ENCODE data around the gene AFP.

The AFP gene

DNA sequence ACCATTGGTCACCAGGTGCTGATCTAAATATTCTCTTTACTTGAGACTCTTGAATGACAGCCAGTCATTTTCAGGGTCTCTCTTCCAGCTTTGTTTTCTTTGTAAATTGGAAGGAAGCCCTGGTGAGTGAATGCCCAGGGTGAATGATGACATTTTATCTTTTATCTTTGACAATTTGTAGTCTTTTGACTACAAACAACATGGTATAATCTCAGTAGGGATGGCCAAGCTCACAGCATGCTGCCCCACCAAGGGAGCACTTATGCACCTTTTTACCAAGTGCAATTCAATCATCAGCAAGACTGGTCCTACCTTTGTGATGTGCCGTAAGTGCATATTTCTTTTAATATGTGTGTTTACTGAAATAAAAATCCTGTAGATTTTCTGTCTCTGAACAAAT, 51.2 kb downstream of the AFP start:
- no peaks in the 10 kb centered on the region for H3K9me3 ChIP-seq (ENCODE audit: insufficient read depth, low read depth, low read length)
- no peak overlapping the region for H3K4ac ChIP-seq (ENCODE audit: low read depth, low read length)
- DNase-seq = no peak
- H3K9ac ChIP-seq (ENCODE audit: low read length) = no peak overlapping the region
- H4K8ac ChIP-seq (ENCODE audit: low read depth, low read length) = no peak overlapping the region
- H3K23ac ChIP-seq (ENCODE audit: low read length) = no peak overlapping the region
- no peak overlapping the region for H2AFZ ChIP-seq (ENCODE audit: insufficient read depth, low read length, poor library complexity)
- H3K18ac ChIP-seq (ENCODE audit: low read length) = no peak overlapping the region
- no peak overlapping the region for H2BK120ac ChIP-seq (ENCODE audit: insufficient read depth, low read length, poor library complexity)
- no peaks in the 10 kb centered on the region for H3K4me1 ChIP-seq (ENCODE audit: control insufficient read depth in 1 of 2, insufficient read depth in 2 of 2, low read length in 2 of 2)
- H4K91ac ChIP-seq (ENCODE audit: low read depth, low read length) = no peak overlapping the region
- no peak overlapping the region for H2AK5ac ChIP-seq (ENCODE audit: low read length)
- no peaks in the 10 kb centered on the region for H3K79me2 ChIP-seq (ENCODE audit: control insufficient read depth, insufficient read depth, low read length, poor library complexity)
- no peak overlapping the region for H2BK5ac ChIP-seq (ENCODE audit: low read depth, low read length, poor library complexity)
- H3K27me3 ChIP-seq (ENCODE audit: insufficient read depth, low read length) = no peaks in the 10 kb centered on the region
- no peaks in the 10 kb centered on the region for H3K36me3 ChIP-seq (ENCODE audit: control insufficient read depth in 1 of 2, insufficient read depth in 2 of 2, low read length in 2 of 2)
- H3K79me1 ChIP-seq (ENCODE audit: low read length) = no peaks in the 10 kb centered on the region
- H3K14ac ChIP-seq (ENCODE audit: low read length) = no peak overlapping the region
- H2BK12ac ChIP-seq (ENCODE audit: low read length) = no peak overlapping the region
- no peak overlapping the region for H4K12ac ChIP-seq (ENCODE audit: low read depth, low read length)
- no peak overlapping the region for H3K27ac ChIP-seq (ENCODE audit: low read depth, low read length)
- H3K4me2 ChIP-seq (ENCODE audit: low read length) = no peak overlapping the region
- no peak overlapping the region for H3K4me3 ChIP-seq (ENCODE audit: low read depth, low read length)
- WGBS (ENCODE audit: extremely low coverage, insufficient coverage, insufficient read length) = no CpG with 5 or more reads among the region's 1 CpG

DNA sequence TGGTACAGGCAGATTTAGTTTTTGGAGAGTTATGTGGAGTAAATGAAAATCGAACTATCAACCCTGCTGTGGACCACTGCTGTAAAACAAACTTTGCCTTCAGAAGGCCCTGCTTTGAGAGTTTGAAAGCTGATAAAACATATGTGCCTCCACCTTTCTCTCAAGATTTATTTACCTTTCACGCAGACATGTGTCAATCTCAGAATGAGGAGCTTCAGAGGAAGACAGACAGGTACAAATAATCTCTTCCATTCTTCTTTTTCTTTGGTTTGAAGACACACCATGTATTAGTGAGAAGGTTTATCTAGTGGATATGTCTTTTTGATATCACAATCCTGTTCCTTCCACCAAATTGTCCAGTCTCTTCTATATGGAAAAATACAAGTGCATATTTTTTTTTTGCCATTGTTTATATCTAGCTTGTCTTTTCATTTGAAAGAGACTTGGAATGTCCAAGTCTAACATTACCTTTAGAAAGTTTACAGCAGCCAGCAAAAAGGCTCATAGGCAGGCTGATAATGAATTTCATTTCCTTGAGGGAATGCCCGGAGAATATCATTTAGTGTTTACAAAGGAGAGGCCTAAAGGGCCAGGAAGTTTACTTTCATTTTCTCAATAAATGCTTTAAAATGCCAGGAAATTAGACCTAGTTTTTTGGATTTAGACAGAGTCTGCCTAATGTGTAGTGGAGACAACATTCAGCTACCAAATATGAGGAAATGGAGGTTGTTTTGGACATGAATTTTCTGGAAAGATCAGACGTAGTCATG, 64.2 kb downstream of the AFP start:
- Histone ChIP-seq H3K79me2 (ENCODE audit: control insufficient read depth, insufficient read depth, low read length, poor library complexity) (no peaks in the 10 kb centered on the region), H3K9me3 (ENCODE audit: insufficient read depth, low read depth, low read length) (no peaks in the 10 kb centered on the region), H4K8ac (ENCODE audit: low read depth, low read length) (no peak overlapping the region), H4K91ac (ENCODE audit: low read depth, low read length) (no peak overlapping the region), H2AK5ac (ENCODE audit: low read length) (no peak overlapping the region), H3K4me3 (ENCODE audit: low read depth, low read length) (no peak overlapping the region), H2BK5ac (ENCODE audit: low read depth, low read length, poor library complexity) (no peak overlapping the region), H2BK12ac (ENCODE audit: low read length) (no peak overlapping the region), H2BK120ac (ENCODE audit: insufficient read depth, low read length, poor library complexity) (no peak overlapping the region), H3K14ac (ENCODE audit: low read length) (no peak overlapping the region), H3K4me2 (ENCODE audit: low read length) (no peak overlapping the region), H3K27ac (ENCODE audit: low read depth, low read length) (no peak overlapping the region), H3K23ac (ENCODE audit: low read length) (no peak overlapping the region), H2AFZ (ENCODE audit: insufficient read depth, low read length, poor library complexity) (no peak overlapping the region), H3K18ac (ENCODE audit: low read length) (no peak overlapping the region), H3K27me3 (ENCODE audit: insufficient read depth, low read length) (no peaks in the 10 kb centered on the region), H3K4me1 (ENCODE audit: control insufficient read depth in 1 of 2, insufficient read depth in 2 of 2, low read length in 2 of 2) (no peaks in the 10 kb centered on the region), H3K36me3 (ENCODE audit: control insufficient read depth in 1 of 2, insufficient read depth in 2 of 2, low read length in 2 of 2) (no peaks in the 10 kb centered on the region), H3K4ac (ENCODE audit: low read depth, low read length) (no peak overlapping the region), H4K12ac (ENCODE audit: low read depth, low read length) (no peak overlapping the region), H3K79me1 (ENCODE audit: low read length) (no peaks in the 10 kb centered on the region), H3K9ac (ENCODE audit: low read length) (no peak overlapping the region)
- no peak for DNase-seq
- no CpG with 5 or more reads among the region's 4 CpGs for WGBS (ENCODE audit: extremely low coverage, insufficient coverage, insufficient read length)

DNA sequence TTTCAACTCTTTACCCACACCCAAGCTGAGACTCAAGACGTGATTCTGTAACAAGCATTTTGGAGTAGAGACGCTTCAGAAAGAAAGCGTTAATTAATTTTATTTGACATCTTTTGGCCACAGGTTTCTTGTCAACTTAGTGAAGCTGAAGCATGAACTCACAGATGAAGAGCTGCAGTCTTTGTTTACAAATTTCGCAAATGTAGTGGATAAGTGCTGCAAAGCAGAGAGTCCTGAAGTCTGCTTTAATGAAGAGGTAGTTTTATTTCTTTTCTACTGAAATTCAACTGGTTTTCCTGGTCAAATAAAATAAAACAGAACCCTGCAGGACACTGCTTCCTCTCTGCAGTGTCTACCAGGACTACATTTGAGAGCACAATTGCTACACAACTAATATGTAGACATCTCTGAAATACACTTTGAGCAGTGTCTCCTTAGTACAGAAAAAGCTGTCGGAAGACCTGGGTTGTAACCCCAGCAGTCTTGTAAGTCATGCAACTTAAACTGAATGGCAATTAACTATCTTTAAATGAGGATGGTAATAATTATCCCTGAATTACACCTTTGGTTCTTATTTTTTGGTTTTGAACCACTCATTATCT, 65.7 kb downstream of the AFP start:
- Histone ChIP-seq H2BK12ac (ENCODE audit: low read length) (no peak overlapping the region), H3K27ac (ENCODE audit: low read depth, low read length) (no peak overlapping the region), H4K91ac (ENCODE audit: low read depth, low read length) (no peak overlapping the region), H3K23ac (ENCODE audit: low read length) (no peak overlapping the region), H3K4me1 (ENCODE audit: control insufficient read depth in 1 of 2, insufficient read depth in 2 of 2, low read length in 2 of 2) (no peaks in the 10 kb centered on the region), H2AK5ac (ENCODE audit: low read length) (no peak overlapping the region), H3K18ac (ENCODE audit: low read length) (no peak overlapping the region), H3K79me1 (ENCODE audit: low read length) (no peaks in the 10 kb centered on the region), H2BK5ac (ENCODE audit: low read depth, low read length, poor library complexity) (no peak overlapping the region), H3K14ac (ENCODE audit: low read length) (no peak overlapping the region), H3K79me2 (ENCODE audit: control insufficient read depth, insufficient read depth, low read length, poor library complexity) (no peaks in the 10 kb centered on the region), H2AFZ (ENCODE audit: insufficient read depth, low read length, poor library complexity) (no peak overlapping the region), H3K4me3 (ENCODE audit: low read depth, low read length) (no peak overlapping the region), H2BK120ac (ENCODE audit: insufficient read depth, low read length, poor library complexity) (no peak overlapping the region), H3K9me3 (ENCODE audit: insufficient read depth, low read depth, low read length) (no peaks in the 10 kb centered on the region), H3K36me3 (ENCODE audit: control insufficient read depth in 1 of 2, insufficient read depth in 2 of 2, low read length in 2 of 2) (no peaks in the 10 kb centered on the region), H3K27me3 (ENCODE audit: insufficient read depth, low read length) (no peaks in the 10 kb centered on the region), H3K4ac (ENCODE audit: low read depth, low read length) (no peak overlapping the region), H3K4me2 (ENCODE audit: low read length) (no peak overlapping the region), H3K9ac (ENCODE audit: low read length) (no peak overlapping the region), H4K8ac (ENCODE audit: low read depth, low read length) (no peak overlapping the region), H4K12ac (ENCODE audit: low read depth, low read length) (no peak overlapping the region)
- no peak for DNase-seq
- no CpG with 5 or more reads among the region's 5 CpGs for WGBS (ENCODE audit: extremely low coverage, insufficient coverage, insufficient read length)

DNA sequence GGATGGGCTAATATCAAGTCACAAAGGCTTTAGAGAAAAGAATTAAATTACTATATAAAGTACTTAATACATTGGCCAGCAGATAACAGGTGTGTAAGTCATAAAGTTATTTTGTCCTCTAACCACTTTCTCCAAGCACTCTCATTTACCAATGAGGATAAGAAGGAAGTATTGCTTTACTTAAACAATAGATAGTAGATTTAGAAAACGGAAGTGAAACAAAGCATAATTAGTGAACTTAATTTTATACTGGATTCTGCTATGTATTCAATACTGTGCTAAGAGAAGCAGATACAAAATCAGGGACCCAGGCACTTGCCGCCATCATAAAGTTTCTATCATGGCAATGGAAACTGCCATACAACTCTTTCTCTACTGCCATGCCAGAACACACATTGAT, 69.5 kb downstream of the AFP start:
- Histone ChIP-seq H3K4ac (ENCODE audit: low read depth, low read length) (no peak overlapping the region), H3K18ac (ENCODE audit: low read length) (no peak overlapping the region), H3K9ac (ENCODE audit: low read length) (no peak overlapping the region), H3K4me1 (ENCODE audit: control insufficient read depth in 1 of 2, insufficient read depth in 2 of 2, low read length in 2 of 2) (no peaks in the 10 kb centered on the region), H3K14ac (ENCODE audit: low read length) (no peak overlapping the region), H3K36me3 (ENCODE audit: control insufficient read depth in 1 of 2, insufficient read depth in 2 of 2, low read length in 2 of 2) (no peaks in the 10 kb centered on the region), H3K4me2 (ENCODE audit: low read length) (no peak overlapping the region), H2BK120ac (ENCODE audit: insufficient read depth, low read length, poor library complexity) (no peak overlapping the region), H4K12ac (ENCODE audit: low read depth, low read length) (no peak overlapping the region), H3K79me2 (ENCODE audit: control insufficient read depth, insufficient read depth, low read length, poor library complexity) (no peaks in the 10 kb centered on the region), H2BK12ac (ENCODE audit: low read length) (no peak overlapping the region), H3K9me3 (ENCODE audit: insufficient read depth, low read depth, low read length) (no peaks in the 10 kb centered on the region), H3K79me1 (ENCODE audit: low read length) (no peaks in the 10 kb centered on the region), H2AK5ac (ENCODE audit: low read length) (no peak overlapping the region), H3K4me3 (ENCODE audit: low read depth, low read length) (no peak overlapping the region), H3K27ac (ENCODE audit: low read depth, low read length) (no peak overlapping the region), H4K91ac (ENCODE audit: low read depth, low read length) (no peak overlapping the region), H3K23ac (ENCODE audit: low read length) (no peak overlapping the region), H3K27me3 (ENCODE audit: insufficient read depth, low read length) (no peaks in the 10 kb centered on the region), H2AFZ (ENCODE audit: insufficient read depth, low read length, poor library complexity) (no peak overlapping the region), H4K8ac (ENCODE audit: low read depth, low read length) (no peak overlapping the region), H2BK5ac (ENCODE audit: low read depth, low read length, poor library complexity) (no peak overlapping the region)
- DNase-seq = no peak
- no CpG with 5 or more reads among the region's 2 CpGs for WGBS (ENCODE audit: extremely low coverage, insufficient coverage, insufficient read length)

All from trophoblast cell (in vitro differentiated cells and primary cell).